K562 (cell line): ENCODE results near the gene PRELID2. TPM values are rescaled to one million over a fixed set of nuclear protein-coding genes. Genes with fewer than 3 reads are reported as not detected.
A peak's percentile ranks its signal among the peaks of the same experiment; 100 is the strongest.

Experiments
- CC2D1A ChIP-seq: fragments of 450-650 bp; IDR thresholded peaks from 2 replicates; pipeline ENCODE4 v1.6.1; 2017; ENCODE audit warnings: mild to moderate bottlenecking
- CEBPB ChIP-seq: fragments of 450-650 bp; IDR thresholded peaks from 2 replicates; pipeline ENCODE4 v1.6.1; 2016; ENCODE audit warnings: missing genetic modification characterization, missing compliant biosample characterization
- DDX20 ChIP-seq: fragments of 450-650 bp; IDR thresholded peaks from 2 replicates; pipeline ENCODE4 v1.6.1; 2016; ENCODE audit warnings: missing genetic modification characterization, low read depth, mild to moderate bottlenecking, missing compliant biosample characterization, moderate library complexity
- FOSL1 ChIP-seq: fragments of 200-800 bp; sonication (Bioruptor generic); conservative IDR thresholded peaks from 2 replicates; pipeline ENCODE4 v1.6.1; 2016; ENCODE audit warnings: missing genetic modification characterization, missing compliant biosample characterization
- HNRNPH1 ChIP-seq: fragments of 200-400 bp; formaldehyde crosslinking; optimal IDR thresholded peaks from 2 replicates; pipeline ENCODE3; 2017; ENCODE audit warnings: low read depth, mild to moderate bottlenecking, low read length, moderate library complexity
- NCOA6 ChIP-seq: fragments of 450-650 bp; IDR thresholded peaks from 2 replicates; pipeline ENCODE4 v1.6.1; 2017; ENCODE audit warnings: mild to moderate bottlenecking
- NFRKB ChIP-seq: fragments of 450-650 bp; IDR thresholded peaks from 2 replicates; pipeline ENCODE4 v1.6.1; 2016; ENCODE audit warnings: low read depth
- PHF21A ChIP-seq: fragments of 450-650 bp; IDR thresholded peaks from 2 replicates; pipeline ENCODE4 v1.6.1; 2017; ENCODE audit warnings: low read depth, borderline replicate concordance
- POLR3A ChIP-seq: IDR thresholded peaks from 2 replicates; pipeline ENCODE4 v1.6.1; 2011; ENCODE audit warnings: borderline replicate concordance, mild to moderate bottlenecking, moderate library complexity; ENCODE audit not compliant: insufficient read length, insufficient read depth; ENCODE audit errors: extremely low read depth
- RBM14 ChIP-seq: fragments of 200-400 bp; formaldehyde crosslinking; IDR thresholded peaks from 2 replicates; pipeline ENCODE4 v1.6.1; 2018; ENCODE audit warnings: low read depth, mild to moderate bottlenecking, low read length, moderate library complexity, borderline replicate concordance; ENCODE audit not compliant: insufficient read depth
- ZNF24 ChIP-seq: fragments of 450-650 bp; IDR thresholded peaks from 2 replicates; pipeline ENCODE4 v1.6.1; 2016
- polyA plus RNA-seq, 8 experiments: library from polyadenylated mRNA; depleted of rRNA in 4 of 8; stranded (reverse) in 5 of 8; unstranded in 3 of 8; fragments of >200 nt; fragmentation: Nextera tagmentation in 2 of 8; fragmentation: Illumina TruSeq in 1 of 8; extraction: Ambion mirVana in 2 of 8; extraction: Trizol in 1 of 8; gene quantifications; 2 replicates each; pipeline versions ENCODE4 v1.2.1 to v1.2.3, GENCODE V29; 2011 to 2014; ENCODE audit warnings: inconsistent platforms in 1 of 8, missing spikeins in 1 of 8
- total RNA-seq, 7 experiments: library from RNA; depleted of rRNA in 6 of 7; stranded (reverse); fragments of >200 nt in 6 of 7; fragmentation: Illumina TruSeq in 2 of 7; extraction: Trizol in 2 of 7; gene quantifications; 2 replicates each; pipeline versions ENCODE4 v1.2.1 to v1.2.3, GENCODE V29; 2011 to 2021; ENCODE audit warnings: low replicate concordance in 1 of 7
- TF ChIP-seq, protein P1 (sequence below): sonication (generic); formaldehyde crosslinking; IDR thresholded peaks from 2 replicates; pipeline ENCODE4 v1.8.1; 2023; ENCODE audit warnings: mild to moderate bottlenecking, missing genetic modification reagents, moderate library complexity
- TF ChIP-seq, protein P2 (sequence below): conservative IDR thresholded peaks from 2 replicates; pipeline ENCODE4 v1.6.1; 2011; ENCODE audit warnings: low read depth, mild to moderate bottlenecking, low read length; ENCODE audit not compliant: control insufficient read depth
- TF ChIP-seq, protein P3 (sequence below): sonication (generic); formaldehyde crosslinking; IDR thresholded peaks from 2 replicates; pipeline ENCODE4 v1.8.0; 2022; ENCODE audit warnings: mild to moderate bottlenecking, missing genetic modification reagents
- TF ChIP-seq, protein P4 (sequence below): sonication (generic); formaldehyde crosslinking; IDR thresholded peaks from 2 replicates; pipeline ENCODE4 v1.8.1; 2023; ENCODE audit warnings: mild to moderate bottlenecking, missing genetic modification reagents
- TF ChIP-seq, protein P5 (sequence below), 2 experiments: fragments of 450-650 bp in 1 of 2; IDR thresholded peaks; 2 replicates each; pipeline ENCODE4 v1.6.1; 2011 to 2017; ENCODE audit warnings: low read depth in 2 of 2, antibody characterized with exemption in 1 of 2, borderline replicate concordance in 1 of 2, low read length in 1 of 2, mild to moderate bottlenecking in 1 of 2, mixed read lengths in 1 of 2; ENCODE audit not compliant: control insufficient read depth in 1 of 2

PRELID2 gene
- total and polyA plus RNA-seq, 9 of the 15 experiments (the other 6 are each of a cell fraction or from before 2014, with no cell fraction given) = 6.4 to 68.2 (median 28.8) TPM

DNA sequence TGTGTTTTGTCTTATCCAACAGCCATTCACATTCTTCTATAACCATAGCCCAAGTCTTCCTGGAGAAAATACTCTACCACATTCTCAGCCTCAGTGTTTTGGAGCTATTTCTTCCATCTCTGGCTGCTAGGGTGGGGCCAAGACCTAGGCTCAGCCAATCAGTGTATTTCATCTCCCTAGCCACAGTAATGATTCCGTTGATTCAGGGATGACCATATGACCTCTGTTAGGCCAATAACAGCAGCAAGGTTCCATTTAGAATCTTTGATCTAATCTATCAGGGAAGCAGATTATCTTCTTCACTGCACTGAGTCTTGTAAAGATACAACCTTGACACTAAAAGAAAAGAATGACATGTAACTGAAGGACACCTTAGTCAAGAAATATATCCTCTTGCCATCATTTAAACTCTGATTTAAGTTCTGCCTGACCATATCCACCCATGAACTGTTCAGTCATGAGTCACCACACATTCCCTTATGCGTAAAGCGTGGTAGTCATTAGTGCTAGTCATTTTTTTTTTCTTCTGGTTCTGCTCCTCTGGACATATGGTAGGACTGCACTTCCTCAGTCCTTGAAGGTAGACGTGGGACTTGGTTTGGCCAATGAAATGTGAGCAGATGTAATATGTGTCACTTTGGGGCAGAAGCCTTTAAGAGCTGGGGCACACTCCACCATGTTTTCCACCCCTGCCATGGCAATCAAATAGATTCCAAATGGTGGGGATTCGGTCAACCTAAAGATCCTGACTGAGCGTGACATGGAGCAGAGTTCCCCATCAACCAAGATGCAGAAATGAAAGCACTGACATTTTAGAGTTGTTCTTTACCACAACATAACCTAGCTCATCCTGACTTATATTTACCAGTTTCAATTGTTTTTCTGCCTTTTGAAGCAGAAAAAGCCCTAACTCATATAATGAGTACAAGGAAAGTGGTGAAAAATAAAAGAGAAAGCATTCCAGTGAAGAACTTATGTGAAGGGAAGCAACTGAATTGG lies 12.7 kb upstream of the PRELID2 start (continued):
- TF ChIP-seq, protein P1, sequence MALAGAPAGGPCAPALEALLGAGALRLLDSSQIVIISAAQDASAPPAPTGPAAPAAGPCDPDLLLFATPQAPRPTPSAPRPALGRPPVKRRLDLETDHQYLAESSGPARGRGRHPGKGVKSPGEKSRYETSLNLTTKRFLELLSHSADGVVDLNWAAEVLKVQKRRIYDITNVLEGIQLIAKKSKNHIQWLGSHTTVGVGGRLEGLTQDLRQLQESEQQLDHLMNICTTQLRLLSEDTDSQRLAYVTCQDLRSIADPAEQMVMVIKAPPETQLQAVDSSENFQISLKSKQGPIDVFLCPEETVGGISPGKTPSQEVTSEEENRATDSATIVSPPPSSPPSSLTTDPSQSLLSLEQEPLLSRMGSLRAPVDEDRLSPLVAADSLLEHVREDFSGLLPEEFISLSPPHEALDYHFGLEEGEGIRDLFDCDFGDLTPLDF = no peak
- TF ChIP-seq, protein P2, sequence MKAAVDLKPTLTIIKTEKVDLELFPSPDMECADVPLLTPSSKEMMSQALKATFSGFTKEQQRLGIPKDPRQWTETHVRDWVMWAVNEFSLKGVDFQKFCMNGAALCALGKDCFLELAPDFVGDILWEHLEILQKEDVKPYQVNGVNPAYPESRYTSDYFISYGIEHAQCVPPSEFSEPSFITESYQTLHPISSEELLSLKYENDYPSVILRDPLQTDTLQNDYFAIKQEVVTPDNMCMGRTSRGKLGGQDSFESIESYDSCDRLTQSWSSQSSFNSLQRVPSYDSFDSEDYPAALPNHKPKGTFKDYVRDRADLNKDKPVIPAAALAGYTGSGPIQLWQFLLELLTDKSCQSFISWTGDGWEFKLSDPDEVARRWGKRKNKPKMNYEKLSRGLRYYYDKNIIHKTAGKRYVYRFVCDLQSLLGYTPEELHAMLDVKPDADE = no peak
- no peak for TF ChIP-seq ZNF24
- peak; percentile 79; the same call in 1 of the 2 replicates for TF ChIP-seq PHF21A
- TF ChIP-seq, protein P3, sequence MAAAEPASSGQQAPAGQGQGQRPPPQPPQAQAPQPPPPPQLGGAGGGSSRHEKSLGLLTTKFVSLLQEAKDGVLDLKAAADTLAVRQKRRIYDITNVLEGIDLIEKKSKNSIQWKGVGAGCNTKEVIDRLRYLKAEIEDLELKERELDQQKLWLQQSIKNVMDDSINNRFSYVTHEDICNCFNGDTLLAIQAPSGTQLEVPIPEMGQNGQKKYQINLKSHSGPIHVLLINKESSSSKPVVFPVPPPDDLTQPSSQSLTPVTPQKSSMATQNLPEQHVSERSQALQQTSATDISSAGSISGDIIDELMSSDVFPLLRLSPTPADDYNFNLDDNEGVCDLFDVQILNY = no peak
- TF ChIP-seq NCOA6 = no peak
- TF ChIP-seq POLR3A = no peak
- no peak for TF ChIP-seq DDX20
- TF ChIP-seq, protein P4, sequence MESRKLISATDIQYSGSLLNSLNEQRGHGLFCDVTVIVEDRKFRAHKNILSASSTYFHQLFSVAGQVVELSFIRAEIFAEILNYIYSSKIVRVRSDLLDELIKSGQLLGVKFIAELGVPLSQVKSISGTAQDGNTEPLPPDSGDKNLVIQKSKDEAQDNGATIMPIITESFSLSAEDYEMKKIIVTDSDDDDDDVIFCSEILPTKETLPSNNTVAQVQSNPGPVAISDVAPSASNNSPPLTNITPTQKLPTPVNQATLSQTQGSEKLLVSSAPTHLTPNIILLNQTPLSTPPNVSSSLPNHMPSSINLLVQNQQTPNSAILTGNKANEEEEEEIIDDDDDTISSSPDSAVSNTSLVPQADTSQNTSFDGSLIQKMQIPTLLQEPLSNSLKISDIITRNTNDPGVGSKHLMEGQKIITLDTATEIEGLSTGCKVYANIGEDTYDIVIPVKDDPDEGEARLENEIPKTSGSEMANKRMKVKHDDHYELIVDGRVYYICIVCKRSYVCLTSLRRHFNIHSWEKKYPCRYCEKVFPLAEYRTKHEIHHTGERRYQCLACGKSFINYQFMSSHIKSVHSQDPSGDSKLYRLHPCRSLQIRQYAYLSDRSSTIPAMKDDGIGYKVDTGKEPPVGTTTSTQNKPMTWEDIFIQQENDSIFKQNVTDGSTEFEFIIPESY (CRISPR knock-in tag) = peak; percentile 49; the same call in 1 of the 2 replicates
- peak; percentile 91 for TF ChIP-seq FOSL1 (tag)
- TF ChIP-seq HNRNPH1 = no peak
- no peak for TF ChIP-seq CEBPB
- no peak for TF ChIP-seq RBM14
- no peak for TF ChIP-seq CC2D1A
- TF ChIP-seq, protein P5, sequence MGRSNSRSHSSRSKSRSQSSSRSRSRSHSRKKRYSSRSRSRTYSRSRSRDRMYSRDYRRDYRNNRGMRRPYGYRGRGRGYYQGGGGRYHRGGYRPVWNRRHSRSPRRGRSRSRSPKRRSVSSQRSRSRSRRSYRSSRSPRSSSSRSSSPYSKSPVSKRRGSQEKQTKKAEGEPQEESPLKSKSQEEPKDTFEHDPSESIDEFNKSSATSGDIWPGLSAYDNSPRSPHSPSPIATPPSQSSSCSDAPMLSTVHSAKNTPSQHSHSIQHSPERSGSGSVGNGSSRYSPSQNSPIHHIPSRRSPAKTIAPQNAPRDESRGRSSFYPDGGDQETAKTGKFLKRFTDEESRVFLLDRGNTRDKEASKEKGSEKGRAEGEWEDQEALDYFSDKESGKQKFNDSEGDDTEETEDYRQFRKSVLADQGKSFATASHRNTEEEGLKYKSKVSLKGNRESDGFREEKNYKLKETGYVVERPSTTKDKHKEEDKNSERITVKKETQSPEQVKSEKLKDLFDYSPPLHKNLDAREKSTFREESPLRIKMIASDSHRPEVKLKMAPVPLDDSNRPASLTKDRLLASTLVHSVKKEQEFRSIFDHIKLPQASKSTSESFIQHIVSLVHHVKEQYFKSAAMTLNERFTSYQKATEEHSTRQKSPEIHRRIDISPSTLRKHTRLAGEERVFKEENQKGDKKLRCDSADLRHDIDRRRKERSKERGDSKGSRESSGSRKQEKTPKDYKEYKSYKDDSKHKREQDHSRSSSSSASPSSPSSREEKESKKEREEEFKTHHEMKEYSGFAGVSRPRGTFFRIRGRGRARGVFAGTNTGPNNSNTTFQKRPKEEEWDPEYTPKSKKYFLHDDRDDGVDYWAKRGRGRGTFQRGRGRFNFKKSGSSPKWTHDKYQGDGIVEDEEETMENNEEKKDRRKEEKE (IDR thresholded peaks at IDR 0.05; ENCODE audit: borderline replicate concordance in 1 of 2, control insufficient read depth in 1 of 2, low read depth in 2 of 2, low read length in 1 of 2) = no peak
- TF ChIP-seq NFRKB = no peak
